GM19463 (cell line): ENCODE measurements around the gene DOCK3.
"Not testable (repeated sequence)": the region's sequence is repeated elsewhere in the genome, so short reads cannot be mapped to it uniquely, and the experiment has no call there.

Experiments
- ATAC-seq: cut with Tn5 transposase; IDR thresholded peaks from one replicate; pipeline ENCODE4 v1.9.1; 2021; ENCODE audit warnings: mild to moderate bottlenecking, moderate library complexity; ENCODE audit not compliant: unreplicated experiment

Gene DOCK3

GRCh38 chr3:50972029-50972428, 297.3 kb downstream of the DOCK3 start:
- no peak for ATAC-seq

GRCh38 chr3:50978586-50978985, 303.9 kb downstream of the DOCK3 start:
- ATAC-seq = not testable (repeated sequence)

GRCh38 chr3:50978991-50979667, 304.4 kb downstream of the DOCK3 start:
- no peak for ATAC-seq

- ATAC-seq = no peak
Measured at GRCh38 chr3:50982540-50983325, 308.0 kb downstream of the DOCK3 start.

DNA sequence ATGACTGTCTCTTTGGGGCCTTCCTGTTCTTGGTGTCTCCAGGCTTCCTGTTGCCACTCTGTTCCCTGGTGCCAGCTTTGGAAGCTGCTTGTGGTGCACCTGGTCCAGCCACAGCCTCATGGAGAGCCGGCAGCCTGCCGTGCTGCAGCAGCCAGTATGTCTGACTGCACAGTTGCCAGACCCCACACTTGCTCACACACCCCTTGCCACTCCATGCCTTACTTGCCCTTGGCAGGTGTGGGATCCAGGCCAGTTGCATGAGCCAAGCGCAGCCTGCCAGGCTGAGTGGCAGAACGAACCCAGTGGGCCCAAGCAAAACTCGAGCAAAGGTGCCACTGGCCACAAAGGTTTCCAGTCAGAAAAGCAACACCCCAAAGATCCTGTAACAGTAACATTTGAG, 309.2 kb downstream of the DOCK3 start:
- no peak for ATAC-seq

DNA sequence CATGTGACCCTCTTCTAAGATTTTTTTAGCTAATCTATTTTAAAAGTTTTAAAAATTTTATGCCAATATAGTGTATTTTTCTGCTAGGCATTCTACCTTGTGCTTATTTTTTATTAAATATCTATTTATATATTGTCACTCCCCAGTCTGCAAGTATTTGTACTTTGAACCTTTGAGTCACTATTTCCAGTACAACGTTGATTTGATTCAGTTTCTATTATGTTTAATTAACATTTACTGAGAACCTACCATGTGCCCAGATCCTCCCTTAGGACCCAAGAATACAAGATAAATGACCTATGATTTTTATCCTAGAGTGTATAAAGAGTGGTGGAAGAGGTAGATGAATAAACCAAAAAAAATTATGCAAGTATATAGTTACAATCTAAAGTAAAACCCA, 311.2 kb downstream of the DOCK3 start:
- no peak for ATAC-seq

DNA sequence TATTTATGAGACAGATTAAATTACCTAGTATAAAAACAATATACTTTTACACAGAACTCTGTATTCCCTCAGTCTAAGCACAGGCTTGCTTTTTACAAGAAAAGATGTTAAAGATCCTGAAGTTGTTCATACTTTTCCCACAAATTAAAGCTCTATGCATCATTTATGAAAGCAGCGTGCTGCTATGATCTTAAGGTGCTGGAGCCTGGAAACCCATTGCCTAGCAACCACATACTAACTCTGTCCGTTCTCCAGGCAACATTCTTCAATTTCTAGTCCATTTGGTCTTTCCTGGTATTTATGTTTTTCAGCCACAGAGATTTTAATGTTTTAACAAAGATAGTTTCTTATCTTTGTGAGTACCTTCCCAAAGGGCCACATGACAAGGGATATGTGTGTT, 312.0 kb downstream of the DOCK3 start:
- no peak for ATAC-seq

GRCh38 chr3:50994537-50994936, 319.8 kb downstream of the DOCK3 start:
- ATAC-seq = no peak

- no peak for ATAC-seq
Measured at GRCh38 chr3:50995085-50995824, 320.5 kb downstream of the DOCK3 start.

DNA sequence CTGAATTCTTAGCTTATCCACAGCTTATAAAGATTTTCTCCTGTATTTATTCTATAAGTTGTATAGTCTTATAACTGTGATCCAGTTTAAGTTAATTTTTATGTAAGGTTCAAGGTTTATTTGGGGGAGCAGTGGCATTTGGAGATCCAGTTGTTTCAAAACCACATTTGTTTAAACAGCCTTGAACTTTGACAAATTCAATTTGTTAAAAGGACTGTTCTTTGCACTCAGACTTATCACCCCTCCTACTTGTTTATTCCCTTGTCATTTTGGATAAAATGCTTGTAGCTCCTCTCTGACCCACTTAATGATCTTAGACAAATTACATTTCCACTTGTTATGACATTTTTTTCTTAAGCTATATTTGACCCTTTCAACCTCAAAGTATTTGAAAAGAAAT, 327.8 kb downstream of the DOCK3 start:
- ATAC-seq = no peak

DNA sequence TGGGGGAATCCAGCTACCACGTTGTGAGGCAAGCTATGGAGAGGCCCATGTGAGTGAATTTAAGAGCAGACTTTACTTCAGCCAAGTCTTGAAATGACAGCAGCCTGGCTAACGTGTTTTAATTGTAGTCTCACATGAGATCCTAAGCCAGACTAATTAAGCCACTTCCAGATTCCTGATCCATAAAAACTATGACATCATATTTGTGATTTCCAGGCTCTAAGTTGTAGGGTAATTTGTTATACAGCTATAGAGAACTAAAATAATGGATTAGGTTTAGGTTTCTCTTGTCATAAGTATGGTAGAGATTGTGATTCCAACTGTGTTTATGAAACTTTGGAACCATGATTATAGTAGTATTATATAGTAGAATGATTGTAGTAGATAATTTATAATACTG, 329.5 kb downstream of the DOCK3 start:
- ATAC-seq = no peak

DNA sequence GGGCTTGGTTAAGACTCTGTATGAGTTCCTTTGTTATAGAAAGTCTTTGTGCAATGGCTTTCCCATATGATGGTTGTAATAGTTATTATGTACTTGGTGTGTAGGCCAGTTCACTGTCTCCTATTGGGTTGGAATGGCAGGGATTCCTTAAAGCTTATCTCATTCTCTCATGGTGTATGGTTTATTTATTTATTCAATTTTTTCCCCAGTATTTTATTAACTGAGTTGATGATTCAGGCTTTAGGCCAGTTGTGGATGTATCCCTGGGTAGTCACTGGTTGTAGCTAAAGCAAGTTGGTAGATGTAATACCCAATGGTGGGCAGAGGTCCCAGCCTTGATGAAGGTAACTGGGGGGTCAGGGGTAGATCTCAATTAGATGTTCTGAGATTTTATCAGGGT, 349.4 kb downstream of the DOCK3 start:
- no peak for ATAC-seq

DNA sequence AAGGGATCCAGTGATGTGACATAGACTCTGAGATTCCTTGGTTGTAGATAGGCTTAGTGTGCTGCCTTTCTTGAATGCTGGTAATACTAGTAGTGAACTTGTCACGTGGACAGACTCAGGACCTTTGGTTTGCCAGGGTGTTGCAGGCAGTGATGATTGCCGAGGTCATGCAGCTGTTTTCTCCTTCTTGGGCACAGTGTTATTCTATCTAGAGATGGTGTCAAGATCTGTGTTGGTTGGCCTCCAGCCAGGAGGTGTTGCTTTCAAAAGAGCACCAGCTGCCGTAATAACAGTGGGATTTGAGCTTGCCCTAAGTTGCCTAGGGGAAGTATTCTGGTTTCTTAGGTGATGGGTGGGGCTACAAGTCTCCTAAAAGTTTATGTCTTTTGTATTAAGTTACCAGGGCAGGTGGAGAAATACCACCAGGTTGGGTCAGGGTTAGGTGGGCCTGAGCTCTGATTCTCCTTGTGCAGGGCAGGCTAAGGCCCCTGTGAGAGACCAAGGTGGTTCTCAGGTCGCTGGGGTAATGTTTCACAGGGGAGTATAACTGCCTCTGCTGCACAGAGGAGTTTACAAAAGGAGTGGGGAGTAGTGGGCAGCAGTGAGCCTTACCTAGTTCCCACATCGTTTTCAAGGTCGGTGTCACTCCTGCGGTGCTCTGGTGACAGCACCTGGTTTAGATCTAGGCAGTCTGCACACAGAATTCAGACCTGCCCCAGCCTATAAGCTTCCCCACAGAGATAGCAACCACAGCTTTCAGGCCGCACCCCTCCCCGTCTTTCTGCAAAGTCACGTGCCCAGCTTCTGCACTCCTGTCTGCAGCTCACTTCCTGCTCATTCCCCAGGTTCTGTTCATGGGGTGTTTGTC, 350.3 kb downstream of the DOCK3 start:
- no peak for ATAC-seq

GRCh38 chr3:51031666-51032065, 356.9 kb downstream of the DOCK3 start:
- no peak for ATAC-seq

- no peak for ATAC-seq
Measured at GRCh38 chr3:51035630-51036029, 360.9 kb downstream of the DOCK3 start.

- ATAC-seq = no peak
Measured at GRCh38 chr3:51044982-51045381, 370.3 kb downstream of the DOCK3 start.

- ATAC-seq = no peak
Measured at GRCh38 chr3:51052562-51052961, 377.8 kb downstream of the DOCK3 start.

- ATAC-seq = no peak
Measured at GRCh38 chr3:51057121-51057520, 382.4 kb downstream of the DOCK3 start.

DNA sequence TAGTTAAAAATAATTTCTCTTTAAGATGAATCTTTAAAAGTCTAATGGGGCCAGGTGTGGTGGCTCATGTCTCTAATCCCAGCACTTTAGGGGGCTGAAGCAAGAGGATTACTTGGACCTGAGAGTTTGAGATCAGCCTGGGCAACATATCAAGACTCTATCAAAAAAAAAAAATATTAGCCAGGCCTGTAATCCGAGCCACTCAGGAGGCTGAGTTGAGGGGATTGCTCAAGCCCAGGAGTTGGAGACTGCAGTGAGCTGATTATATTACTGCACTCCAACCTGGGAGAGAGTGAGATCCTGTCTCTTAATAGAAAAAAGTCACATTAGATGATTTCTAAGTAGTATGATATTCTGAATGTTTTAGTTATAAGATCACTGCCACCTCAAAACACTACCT, 388.3 kb downstream of the DOCK3 start:
- no peak for ATAC-seq

DNA sequence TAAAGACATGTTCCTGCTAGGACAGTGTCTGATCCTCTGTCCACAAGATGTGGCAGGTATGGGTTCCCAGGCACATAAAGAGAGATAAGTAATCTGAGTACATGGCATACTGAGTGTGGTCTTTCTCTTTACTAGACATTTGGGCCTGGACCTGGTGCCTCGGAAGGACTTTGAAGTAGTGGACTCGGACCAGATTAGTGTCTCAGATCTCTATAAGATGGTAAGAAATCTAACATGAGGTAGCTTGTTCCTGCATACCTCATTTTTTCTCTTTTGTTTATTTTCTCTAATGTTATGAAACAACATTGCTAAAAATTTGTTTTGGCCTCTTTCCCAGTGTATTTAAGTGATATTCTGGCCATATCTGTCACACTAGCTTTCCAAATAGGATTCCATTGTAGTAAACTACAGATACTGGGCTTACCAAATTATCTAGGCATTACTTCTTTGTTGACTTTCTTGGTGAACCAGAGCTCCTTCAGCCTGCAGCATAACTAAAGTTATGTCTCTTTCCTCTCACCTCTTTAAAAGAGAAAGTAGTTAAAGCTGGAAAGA, 400.6 kb downstream of the DOCK3 start:
- ATAC-seq = no peak

DNA sequence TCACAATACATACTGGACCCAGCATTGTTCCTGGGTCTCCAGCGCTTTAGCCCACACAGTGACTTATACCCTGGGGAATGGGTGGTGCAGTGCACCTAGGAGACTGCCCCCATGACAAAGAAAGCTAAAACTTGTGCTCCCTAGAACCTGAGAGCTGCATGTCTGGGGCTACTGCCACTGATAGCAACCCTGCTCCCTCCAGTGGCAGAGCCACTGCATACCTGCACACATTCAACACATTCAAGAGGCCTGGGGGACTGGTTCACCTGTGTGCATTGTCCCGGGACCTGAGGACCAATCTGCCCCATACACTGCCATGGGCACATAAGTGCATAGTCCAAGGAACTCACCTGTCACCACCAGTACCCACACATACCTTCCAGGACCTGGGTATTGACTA, 407.6 kb downstream of the DOCK3 start:
- ATAC-seq = no peak
